SK-N-SH treated with all-trans-retinoic acid at 6 μM for 48 hours (cell line): ENCODE data around the gene PTPRT.

Source experiments
- ATAC-seq: fragments of 200-7000 bp; cut with Tn5 transposase; 3 replicates; pipeline ENCODE4 v1.9.1; 2020; ENCODE audit warnings: mild to moderate bottlenecking, moderate library complexity
- ARNTL ChIP-seq: fragments of 450-650 bp; formaldehyde crosslinking; IDR thresholded peaks from 2 replicates; pipeline ENCODE4 v1.5.0; 2020; ENCODE audit warnings: low read depth, mild to moderate bottlenecking, moderate library complexity, borderline replicate concordance
- BACH2 ChIP-seq: fragments of 250-450 bp; sonication (Bioruptor Pico); IDR thresholded peaks from 2 replicates; pipeline ENCODE4 v1.9.0; 2021; ENCODE audit warnings: mild to moderate bottlenecking, borderline replicate concordance
- CREB5 ChIP-seq: fragments of 250-450 bp; sonication (Bioruptor Pico); IDR thresholded peaks from 2 replicates; pipeline ENCODE4 v1.5.1; 2020; ENCODE audit warnings: low read depth, mild to moderate bottlenecking, moderate library complexity
- CSDC2 ChIP-seq: fragments of 250-450 bp; sonication (Bioruptor Pico); IDR thresholded peaks from 2 replicates; pipeline ENCODE4 v1.5.0; 2020; ENCODE audit warnings: mild to moderate bottlenecking, moderate library complexity
- CSRNP3 ChIP-seq: fragments of 250-450 bp; sonication (Bioruptor Pico); IDR thresholded peaks from 2 replicates; pipeline ENCODE4 v1.5.1; 2021; ENCODE audit warnings: mild to moderate bottlenecking, moderate library complexity
- ESRRG ChIP-seq: fragments of 250-450 bp; sonication (Bioruptor Pico); IDR thresholded peaks from 2 replicates; pipeline ENCODE4 v1.6.1; 2021; ENCODE audit warnings: mild to moderate bottlenecking
- GLIS3 ChIP-seq: fragments of 250-450 bp; sonication (Bioruptor Pico); IDR thresholded peaks from 2 replicates; pipeline ENCODE4 v1.5.0; 2020; ENCODE audit warnings: mild to moderate bottlenecking, moderate library complexity
- ISL1 ChIP-seq: fragments of 250-450 bp; sonication (Bioruptor Pico); IDR thresholded peaks from 2 replicates; pipeline ENCODE4 v2.1.2; 2022; ENCODE audit warnings: mild to moderate bottlenecking, moderate library complexity
- OSR1 ChIP-seq: fragments of 250-450 bp; sonication (Bioruptor Pico); IDR thresholded peaks from 2 replicates; pipeline ENCODE4 v1.8.0; 2022; ENCODE audit warnings: moderate library complexity, mild to moderate bottlenecking, inconsistent platforms
- PATZ1 ChIP-seq: fragments of 250-450 bp; sonication (Bioruptor Pico); IDR thresholded peaks from 2 replicates; pipeline ENCODE4 v1.8.0; 2020; ENCODE audit warnings: mild to moderate bottlenecking, moderate library complexity, borderline replicate concordance
- PPARA ChIP-seq: fragments of 250-450 bp; sonication (Bioruptor Pico); IDR thresholded peaks from 2 replicates; pipeline ENCODE4 v1.5.0; 2020; ENCODE audit warnings: mild to moderate bottlenecking, borderline replicate concordance
- RARB ChIP-seq: fragments of 250-450 bp; sonication (Bioruptor Pico); IDR thresholded peaks from 2 replicates; pipeline ENCODE4 v1.8.0; 2021; ENCODE audit warnings: mild to moderate bottlenecking, moderate library complexity
- TCF4 ChIP-seq: fragments of 250-450 bp; sonication (Bioruptor Pico); IDR thresholded peaks from 2 replicates; pipeline ENCODE4 v1.8.0; 2021; ENCODE audit warnings: mild to moderate bottlenecking, moderate library complexity, borderline replicate concordance
- TOX ChIP-seq: fragments of 250-450 bp; sonication (Bioruptor Pico); IDR thresholded peaks from 2 replicates; pipeline ENCODE4 v1.8.0; 2021; ENCODE audit warnings: mild to moderate bottlenecking, moderate library complexity, borderline replicate concordance
- TSHZ2 ChIP-seq: fragments of 250-450 bp; sonication (Bioruptor Pico); IDR thresholded peaks from 2 replicates; pipeline ENCODE4 v1.5.0; 2020; ENCODE audit warnings: mild to moderate bottlenecking, moderate library complexity
- ZC3H10 ChIP-seq: fragments of 250-450 bp; sonication (Bioruptor Pico); IDR thresholded peaks from 2 replicates; pipeline ENCODE4 v1.5.1; 2021; ENCODE audit warnings: mild to moderate bottlenecking, moderate library complexity
- ZFP3 ChIP-seq: fragments of 250-450 bp; sonication (Bioruptor Pico); IDR thresholded peaks from 2 replicates; pipeline ENCODE4 v1.5.0; 2020; ENCODE audit warnings: mild to moderate bottlenecking, moderate library complexity
- ZNF565 ChIP-seq: fragments of 450-650 bp; formaldehyde crosslinking; conservative IDR thresholded peaks from 2 replicates; pipeline ENCODE4 v1.5.0; 2020; ENCODE audit warnings: low read depth, mild to moderate bottlenecking, moderate library complexity
- ZNF70 ChIP-seq: fragments of 450-650 bp; formaldehyde crosslinking; IDR thresholded peaks from 2 replicates; pipeline ENCODE4 v1.5.0; 2020; ENCODE audit warnings: mild to moderate bottlenecking, moderate library complexity
- ZNF8 ChIP-seq: fragments of 450-650 bp; formaldehyde crosslinking; IDR thresholded peaks from 2 replicates; pipeline ENCODE4 v1.5.0; 2020; ENCODE audit warnings: mild to moderate bottlenecking, moderate library complexity

The PTPRT gene

GRCh38 chr20:43011491-43011890 lies 178.2 kb downstream of the PTPRT start:
- no peak for ATAC-seq
- TF ChIP-seq ZFP3 (CRISPR knock-in tag) (no peak), TOX (CRISPR knock-in tag) (no peak), PPARA (CRISPR knock-in tag) (no peak), TCF4 (CRISPR knock-in tag) (no peak), ESRRG (CRISPR knock-in tag) (no peak)

GRCh38 chr20:43009532-43009931 lies 180.2 kb downstream of the PTPRT start:
- no peak for ATAC-seq
- TF ChIP-seq ISL1 (CRISPR knock-in tag) = no peak
- TF ChIP-seq TCF4 (CRISPR knock-in tag) = no peak
- TF ChIP-seq OSR1 (CRISPR knock-in tag) = no peak
- TF ChIP-seq CSDC2 = no peak
- TF ChIP-seq ARNTL (CRISPR knock-in tag) = no peak
- TF ChIP-seq PPARA (CRISPR knock-in tag) = no peak
- no peak for TF ChIP-seq GLIS3 (CRISPR knock-in tag)
- TF ChIP-seq PATZ1 (CRISPR knock-in tag) = no peak
- no peak for TF ChIP-seq ESRRG (CRISPR knock-in tag)
- no peak for TF ChIP-seq ZFP3 (CRISPR knock-in tag)
- no peak for TF ChIP-seq ZNF70
- TF ChIP-seq CREB5 (CRISPR knock-in tag) = no peak
- TF ChIP-seq ZC3H10 (CRISPR knock-in tag) = no peak
- TF ChIP-seq, all 23 proteins: peak for 0

GRCh38 chr20:43007525-43007924 lies 182.2 kb downstream of the PTPRT start:
- TF ChIP-seq GLIS3 (CRISPR knock-in tag) (no peak), ESRRG (CRISPR knock-in tag) (no peak), ZNF8 (no peak), ZC3H10 (CRISPR knock-in tag) (no peak), CSRNP3 (CRISPR knock-in tag) (no peak), CSDC2 (no peak), ZNF70 (no peak), TSHZ2 (no peak), PPARA (CRISPR knock-in tag) (no peak), ARNTL (CRISPR knock-in tag) (no peak), CREB5 (CRISPR knock-in tag) (no peak), ZNF565 (CRISPR knock-in tag) (no peak), OSR1 (CRISPR knock-in tag) (no peak), RARB (CRISPR knock-in tag) (no peak), ISL1 (CRISPR knock-in tag) (no peak), BACH2 (CRISPR knock-in tag) (no peak)
- TF ChIP-seq, all 23 proteins: peak for 0
- no peak for ATAC-seq
